SK-N-SH treated with all-trans-retinoic acid at 6 μM for 48 hours (cell line): ENCODE data around the gene KLK5.

Experiments
- ATAC-seq: fragments of 200-7000 bp; cut with Tn5 transposase; 3 replicates; pipeline ENCODE4 v1.9.1; 2020; ENCODE audit warnings: mild to moderate bottlenecking, moderate library complexity
- ARNTL ChIP-seq: fragments of 450-650 bp; formaldehyde crosslinking; IDR thresholded peaks from 2 replicates; pipeline ENCODE4 v1.5.0; 2020; ENCODE audit warnings: low read depth, mild to moderate bottlenecking, moderate library complexity, borderline replicate concordance
- BACH2 ChIP-seq: fragments of 250-450 bp; sonication (Bioruptor Pico); IDR thresholded peaks from 2 replicates; pipeline ENCODE4 v1.9.0; 2021; ENCODE audit warnings: mild to moderate bottlenecking, borderline replicate concordance
- CREB5 ChIP-seq: fragments of 250-450 bp; sonication (Bioruptor Pico); IDR thresholded peaks from 2 replicates; pipeline ENCODE4 v1.5.1; 2020; ENCODE audit warnings: low read depth, mild to moderate bottlenecking, moderate library complexity
- CSDC2 ChIP-seq: fragments of 250-450 bp; sonication (Bioruptor Pico); IDR thresholded peaks from 2 replicates; pipeline ENCODE4 v1.5.0; 2020; ENCODE audit warnings: mild to moderate bottlenecking, moderate library complexity
- CSRNP3 ChIP-seq: fragments of 250-450 bp; sonication (Bioruptor Pico); IDR thresholded peaks from 2 replicates; pipeline ENCODE4 v1.5.1; 2021; ENCODE audit warnings: mild to moderate bottlenecking, moderate library complexity
- ESRRG ChIP-seq: fragments of 250-450 bp; sonication (Bioruptor Pico); IDR thresholded peaks from 2 replicates; pipeline ENCODE4 v1.6.1; 2021; ENCODE audit warnings: mild to moderate bottlenecking
- GLIS3 ChIP-seq: fragments of 250-450 bp; sonication (Bioruptor Pico); IDR thresholded peaks from 2 replicates; pipeline ENCODE4 v1.5.0; 2020; ENCODE audit warnings: mild to moderate bottlenecking, moderate library complexity
- ISL1 ChIP-seq: fragments of 250-450 bp; sonication (Bioruptor Pico); IDR thresholded peaks from 2 replicates; pipeline ENCODE4 v2.1.2; 2022; ENCODE audit warnings: mild to moderate bottlenecking, moderate library complexity
- OSR1 ChIP-seq: fragments of 250-450 bp; sonication (Bioruptor Pico); IDR thresholded peaks from 2 replicates; pipeline ENCODE4 v1.8.0; 2022; ENCODE audit warnings: moderate library complexity, mild to moderate bottlenecking, inconsistent platforms
- PATZ1 ChIP-seq: fragments of 250-450 bp; sonication (Bioruptor Pico); IDR thresholded peaks from 2 replicates; pipeline ENCODE4 v1.8.0; 2020; ENCODE audit warnings: mild to moderate bottlenecking, moderate library complexity, borderline replicate concordance
- POU6F1 ChIP-seq: fragments of 250-450 bp; sonication (Bioruptor Pico); IDR thresholded peaks from 2 replicates; pipeline ENCODE4 v1.8.0; 2021; ENCODE audit warnings: low read depth, mild to moderate bottlenecking, moderate library complexity, borderline replicate concordance
- PPARA ChIP-seq: fragments of 250-450 bp; sonication (Bioruptor Pico); IDR thresholded peaks from 2 replicates; pipeline ENCODE4 v1.5.0; 2020; ENCODE audit warnings: mild to moderate bottlenecking, borderline replicate concordance
- SNAI2 ChIP-seq: fragments of 250-450 bp; sonication (Bioruptor Pico); IDR thresholded peaks from 2 replicates; pipeline ENCODE4 v1.5.0; 2020; ENCODE audit warnings: mild to moderate bottlenecking, moderate library complexity
- TCF4 ChIP-seq: fragments of 250-450 bp; sonication (Bioruptor Pico); IDR thresholded peaks from 2 replicates; pipeline ENCODE4 v1.8.0; 2021; ENCODE audit warnings: mild to moderate bottlenecking, moderate library complexity, borderline replicate concordance
- TOX ChIP-seq: fragments of 250-450 bp; sonication (Bioruptor Pico); IDR thresholded peaks from 2 replicates; pipeline ENCODE4 v1.8.0; 2021; ENCODE audit warnings: mild to moderate bottlenecking, moderate library complexity, borderline replicate concordance
- TSHZ2 ChIP-seq: fragments of 250-450 bp; sonication (Bioruptor Pico); IDR thresholded peaks from 2 replicates; pipeline ENCODE4 v1.5.0; 2020; ENCODE audit warnings: mild to moderate bottlenecking, moderate library complexity
- ZC3H10 ChIP-seq: fragments of 250-450 bp; sonication (Bioruptor Pico); IDR thresholded peaks from 2 replicates; pipeline ENCODE4 v1.5.1; 2021; ENCODE audit warnings: mild to moderate bottlenecking, moderate library complexity
- ZFP3 ChIP-seq: fragments of 250-450 bp; sonication (Bioruptor Pico); IDR thresholded peaks from 2 replicates; pipeline ENCODE4 v1.5.0; 2020; ENCODE audit warnings: mild to moderate bottlenecking, moderate library complexity
- ZFP30 ChIP-seq: fragments of 450-650 bp; formaldehyde crosslinking; IDR thresholded peaks from 2 replicates; pipeline ENCODE4 v1.5.0; 2022; ENCODE audit warnings: mild to moderate bottlenecking, moderate library complexity
- ZNF565 ChIP-seq: fragments of 450-650 bp; formaldehyde crosslinking; conservative IDR thresholded peaks from 2 replicates; pipeline ENCODE4 v1.5.0; 2020; ENCODE audit warnings: low read depth, mild to moderate bottlenecking, moderate library complexity
- ZNF70 ChIP-seq: fragments of 450-650 bp; formaldehyde crosslinking; IDR thresholded peaks from 2 replicates; pipeline ENCODE4 v1.5.0; 2020; ENCODE audit warnings: mild to moderate bottlenecking, moderate library complexity
- ZNF8 ChIP-seq: fragments of 450-650 bp; formaldehyde crosslinking; IDR thresholded peaks from 2 replicates; pipeline ENCODE4 v1.5.0; 2020; ENCODE audit warnings: mild to moderate bottlenecking, moderate library complexity

The KLK5 gene

GRCh38 chr19:50952910-50953309 is at the start of gene KLK5:
TSS of gene KLK5 (minus strand) at chr19:50953038. CDS start at chr19:50952657, 381 bp downstream.
- ATAC-seq = no peak; the same call in 2 of the 3 replicates
- no peak for TF ChIP-seq OSR1 (CRISPR knock-in tag)
- TF ChIP-seq ISL1 (CRISPR knock-in tag) = no peak
- TF ChIP-seq TSHZ2 = no peak
- TF ChIP-seq TOX (CRISPR knock-in tag) = no peak
- TF ChIP-seq CSRNP3 (CRISPR knock-in tag) = no peak
- TF ChIP-seq ESRRG (CRISPR knock-in tag) = no peak
- no peak for TF ChIP-seq ZNF565 (CRISPR knock-in tag)
- TF ChIP-seq PATZ1 (CRISPR knock-in tag) = no peak
- no peak for TF ChIP-seq ZC3H10 (CRISPR knock-in tag)
- TF ChIP-seq POU6F1 (CRISPR knock-in tag) = no peak
- TF ChIP-seq ZFP3 = no peak
- TF ChIP-seq ZNF70 (CRISPR knock-in tag) = no peak
- no peak for TF ChIP-seq GLIS3 (CRISPR knock-in tag)
- no peak for TF ChIP-seq CSDC2 (CRISPR knock-in tag)
- no peak for TF ChIP-seq PPARA (CRISPR knock-in tag)
- TF ChIP-seq CREB5 (CRISPR knock-in tag) = no peak
- no peak for TF ChIP-seq ZFP30 (CRISPR knock-in tag)
- TF ChIP-seq ARNTL (CRISPR knock-in tag) = no peak
- TF ChIP-seq ZNF8 = no peak

- TF ChIP-seq GLIS3 (CRISPR knock-in tag) = no peak
- no peak for TF ChIP-seq ISL1 (CRISPR knock-in tag)
- no peak for TF ChIP-seq TOX (CRISPR knock-in tag)
- no peak for TF ChIP-seq SNAI2 (CRISPR knock-in tag)
- no peak for TF ChIP-seq ZNF8
- TF ChIP-seq CSDC2 (CRISPR knock-in tag) = no peak
- no peak for TF ChIP-seq ZC3H10 (CRISPR knock-in tag)
- ATAC-seq = no peak
These were observed 49.3 kb upstream of the KLK5 start for GRCh38 chr19:51002089-51002532.

- ATAC-seq = no peak
- TF ChIP-seq ZNF70 (CRISPR knock-in tag) (no peak), ZNF565 (CRISPR knock-in tag) (no peak), ZNF8 (no peak), CREB5 (CRISPR knock-in tag) (no peak), GLIS3 (CRISPR knock-in tag) (no peak), ZC3H10 (CRISPR knock-in tag) (no peak), TCF4 (no peak), PPARA (CRISPR knock-in tag) (no peak), ESRRG (CRISPR knock-in tag) (no peak), ZFP3 (no peak), CSDC2 (CRISPR knock-in tag) (no peak), PATZ1 (CRISPR knock-in tag) (no peak), ISL1 (CRISPR knock-in tag) (no peak), TOX (CRISPR knock-in tag) (no peak), BACH2 (CRISPR knock-in tag) (no peak), SNAI2 (CRISPR knock-in tag) (no peak), CSRNP3 (CRISPR knock-in tag) (no peak)
These were observed 48.7 kb upstream of the KLK5 start, which contains the start of gene KLK8 for GRCh38 chr19:51001515-51001914. TSS of gene KLK8 (minus strand) at chr19:51001604. CDS start at chr19:51001167, 437 bp downstream.
